ENCODE measurements around the gene TLR10.

TLR10 gene

DNA sequence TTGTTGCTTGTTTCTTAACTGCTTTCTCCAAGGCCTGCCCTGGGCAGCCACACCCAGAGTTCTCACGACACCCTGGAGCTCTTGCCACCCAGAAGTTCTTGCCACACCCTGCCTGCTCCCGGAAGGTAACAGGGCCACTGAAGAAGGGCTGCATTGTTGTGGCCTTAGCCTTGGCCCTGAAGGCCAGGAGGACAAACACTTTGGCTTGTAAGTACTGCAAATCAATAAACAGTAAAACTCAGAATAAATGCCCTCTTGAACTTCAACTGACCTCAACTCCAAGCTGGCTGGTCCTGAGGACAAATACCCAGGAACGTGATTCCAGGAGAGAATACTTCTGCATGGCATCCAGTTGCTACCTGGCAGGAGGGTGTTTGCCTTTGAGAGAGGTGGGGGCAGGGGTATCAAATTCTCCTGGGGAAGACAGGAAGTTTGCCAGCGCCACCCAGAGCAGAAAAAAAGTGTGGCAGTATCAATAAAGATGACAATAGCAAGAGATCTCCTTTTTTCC, 54.1 kb downstream of the TLR10 start:
- DNase-seq: no peak

DNA sequence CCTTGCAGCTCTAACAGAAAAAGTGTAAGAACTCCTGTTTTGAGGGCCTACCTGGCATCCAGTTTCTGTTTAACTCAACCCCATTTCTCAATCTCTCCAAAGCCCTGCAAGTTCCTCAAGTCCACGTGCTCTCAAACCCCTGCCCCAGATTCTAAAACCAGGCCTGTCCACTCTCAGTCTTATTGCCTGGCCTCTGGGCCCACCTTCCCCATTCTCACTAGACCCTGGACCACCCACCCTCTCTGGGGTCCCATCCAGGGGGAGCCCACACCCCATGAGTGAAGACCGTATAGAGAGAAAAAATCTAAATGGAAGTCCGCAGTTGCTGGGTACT, 58.3 kb downstream of the TLR10 start:
- no peak for DNase-seq

DNA sequence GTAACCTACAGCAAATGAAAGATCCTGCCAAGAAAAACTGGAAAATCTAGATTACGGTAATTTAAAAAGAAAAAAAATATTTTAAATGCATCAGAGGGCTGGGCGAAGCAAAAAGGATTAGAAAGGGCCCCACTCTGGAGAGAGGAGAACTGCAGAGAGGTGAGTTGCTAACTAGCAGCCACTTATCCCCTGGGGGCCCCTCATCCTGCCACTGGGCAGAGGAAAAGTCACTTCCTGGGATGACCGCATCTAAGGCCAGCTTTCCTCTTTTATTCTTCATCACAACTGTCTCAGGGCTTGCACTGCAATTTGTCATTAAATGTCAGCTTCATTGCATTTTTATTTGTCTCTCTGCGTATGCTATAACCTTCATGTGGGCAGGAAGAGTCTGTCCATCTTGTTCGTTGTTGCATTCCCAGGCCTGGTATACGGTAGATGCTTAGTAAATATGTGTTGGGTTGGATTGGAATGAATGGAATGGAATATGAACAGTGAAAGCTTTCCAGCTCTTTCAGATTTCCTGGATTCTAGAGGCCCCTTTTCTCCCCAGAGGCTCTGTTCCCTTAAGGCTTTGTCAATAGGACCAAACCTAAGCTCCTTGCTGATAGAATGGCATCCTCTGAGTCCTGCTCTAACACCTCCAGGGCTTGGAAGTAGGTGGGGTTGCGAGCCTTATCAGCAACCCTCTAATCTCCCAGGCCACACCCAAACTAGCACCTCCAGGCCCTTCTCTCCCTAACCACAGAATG, 58.9 kb downstream of the TLR10 start:
- no peak for DNase-seq

DNA sequence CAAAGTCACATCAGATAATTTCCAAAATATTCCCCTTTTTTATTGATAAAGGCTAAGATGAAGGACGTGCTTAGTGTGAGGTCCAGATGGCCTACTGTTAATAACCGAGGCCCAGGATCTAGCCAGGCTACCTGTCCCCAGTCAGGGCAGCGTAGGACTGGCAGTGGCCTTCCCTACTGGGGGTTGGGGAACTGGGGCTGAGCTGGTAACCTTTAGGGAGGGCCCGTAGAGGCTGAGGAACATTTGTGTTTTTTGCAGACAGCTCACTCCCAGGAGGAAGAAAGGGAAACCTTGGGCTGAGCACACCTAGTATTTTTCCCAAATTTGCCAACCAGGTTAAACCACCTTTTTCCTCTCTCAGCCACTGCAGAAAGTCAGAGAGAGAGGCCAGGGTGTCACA, 59.7 kb downstream of the TLR10 start:
- DNase-seq: no peak

Data from NCI-H1930 (cell line).